K562 treated with DMSO at 1 percent for 4 hours (cell line): ENCODE measurements around the gene GUF1. TPM values are rescaled to one million over a fixed set of nuclear protein-coding genes. Genes with fewer than 3 reads are reported as not detected.

Experiments used
- total RNA-seq: library from RNA; unstranded; fragments of 300-600 nt; gene quantifications from 2 replicates; pipeline ENCODE4 v1.2.3, GENCODE V29; 2022; ENCODE audit not compliant: insufficient read depth

Gene GUF1, protein sequence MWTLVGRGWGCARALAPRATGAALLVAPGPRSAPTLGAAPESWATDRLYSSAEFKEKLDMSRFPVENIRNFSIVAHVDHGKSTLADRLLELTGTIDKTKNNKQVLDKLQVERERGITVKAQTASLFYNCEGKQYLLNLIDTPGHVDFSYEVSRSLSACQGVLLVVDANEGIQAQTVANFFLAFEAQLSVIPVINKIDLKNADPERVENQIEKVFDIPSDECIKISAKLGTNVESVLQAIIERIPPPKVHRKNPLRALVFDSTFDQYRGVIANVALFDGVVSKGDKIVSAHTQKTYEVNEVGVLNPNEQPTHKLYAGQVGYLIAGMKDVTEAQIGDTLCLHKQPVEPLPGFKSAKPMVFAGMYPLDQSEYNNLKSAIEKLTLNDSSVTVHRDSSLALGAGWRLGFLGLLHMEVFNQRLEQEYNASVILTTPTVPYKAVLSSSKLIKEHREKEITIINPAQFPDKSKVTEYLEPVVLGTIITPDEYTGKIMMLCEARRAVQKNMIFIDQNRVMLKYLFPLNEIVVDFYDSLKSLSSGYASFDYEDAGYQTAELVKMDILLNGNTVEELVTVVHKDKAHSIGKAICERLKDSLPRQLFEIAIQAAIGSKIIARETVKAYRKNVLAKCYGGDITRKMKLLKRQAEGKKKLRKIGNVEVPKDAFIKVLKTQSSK
- total RNA-seq = 5.5 and 11.0 TPM in 2 replicates

DNA sequence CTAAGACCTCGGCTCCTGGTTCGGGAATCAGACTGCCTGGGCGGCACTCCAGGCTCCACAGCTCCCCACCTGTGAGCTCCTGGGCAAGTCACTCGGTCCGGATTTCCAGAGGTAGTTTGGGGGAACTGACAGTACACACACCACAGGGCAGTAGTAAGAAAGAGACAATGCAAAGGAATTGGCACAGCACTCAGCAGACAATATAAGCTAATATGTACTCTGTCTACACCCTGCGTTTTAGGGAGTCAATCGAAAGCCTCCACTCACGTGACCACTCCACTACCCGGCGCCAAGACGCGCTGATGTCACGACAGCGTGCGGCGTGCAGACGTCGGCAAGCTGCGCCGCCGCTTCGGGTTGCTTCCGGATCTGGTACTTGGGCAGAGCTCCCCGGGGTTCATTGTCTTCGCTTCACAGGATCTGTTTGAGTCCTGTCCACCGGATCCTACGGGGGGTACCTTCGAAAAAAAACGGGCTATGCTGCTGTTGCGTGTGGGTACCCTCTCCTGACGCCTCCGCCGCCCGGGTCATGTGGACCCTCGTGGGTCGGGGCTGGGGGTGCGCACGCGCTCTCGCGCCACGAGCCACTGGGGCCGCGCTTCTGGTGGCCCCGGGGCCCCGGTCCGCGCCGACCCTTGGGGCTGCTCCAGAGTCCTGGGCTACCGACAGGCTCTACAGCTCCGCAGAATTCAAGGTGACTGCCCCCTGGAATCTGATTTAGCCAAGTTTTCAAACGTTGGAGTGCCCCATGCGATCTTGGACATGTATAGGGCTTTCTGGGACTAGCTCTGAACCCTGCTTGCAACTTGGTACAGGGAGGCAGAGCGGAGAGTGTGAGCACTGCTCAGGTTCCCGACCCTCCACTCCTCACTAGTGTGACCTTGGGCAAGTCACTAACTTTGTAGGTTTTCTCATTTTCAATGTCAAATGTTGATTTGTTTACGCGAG is at the start of gene GUF1:
Gene GUF1 (plus strand): TSS at position 327 of the 948 bp plus-strand sequence. CDS start 203 bp downstream, at position 530.

DNA sequence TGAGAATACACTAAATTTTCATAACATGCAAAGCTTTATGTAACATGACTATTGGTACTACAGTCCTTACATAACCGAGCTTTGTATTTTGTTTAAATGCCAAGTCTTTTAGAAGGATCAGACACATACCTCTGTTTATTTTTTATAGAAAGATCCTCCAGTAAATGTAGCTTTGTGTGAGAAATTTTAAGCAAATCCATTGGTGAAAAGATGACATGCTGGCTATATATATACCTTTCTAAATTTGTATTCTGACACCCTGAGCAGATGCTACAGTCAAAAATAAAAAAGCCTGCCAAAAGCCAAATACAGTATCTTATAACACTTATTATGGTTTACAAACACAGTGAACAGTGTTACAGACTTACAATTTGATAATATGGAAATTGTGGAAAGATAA is 26.8 kb upstream of the GUF1 start, which contains the start of gene YIPF7:
Gene YIPF7 (minus strand): TSS at position 201 of the 400 bp plus-strand sequence. CDS start 1,525 bp downstream, outside the sequence.

DNA sequence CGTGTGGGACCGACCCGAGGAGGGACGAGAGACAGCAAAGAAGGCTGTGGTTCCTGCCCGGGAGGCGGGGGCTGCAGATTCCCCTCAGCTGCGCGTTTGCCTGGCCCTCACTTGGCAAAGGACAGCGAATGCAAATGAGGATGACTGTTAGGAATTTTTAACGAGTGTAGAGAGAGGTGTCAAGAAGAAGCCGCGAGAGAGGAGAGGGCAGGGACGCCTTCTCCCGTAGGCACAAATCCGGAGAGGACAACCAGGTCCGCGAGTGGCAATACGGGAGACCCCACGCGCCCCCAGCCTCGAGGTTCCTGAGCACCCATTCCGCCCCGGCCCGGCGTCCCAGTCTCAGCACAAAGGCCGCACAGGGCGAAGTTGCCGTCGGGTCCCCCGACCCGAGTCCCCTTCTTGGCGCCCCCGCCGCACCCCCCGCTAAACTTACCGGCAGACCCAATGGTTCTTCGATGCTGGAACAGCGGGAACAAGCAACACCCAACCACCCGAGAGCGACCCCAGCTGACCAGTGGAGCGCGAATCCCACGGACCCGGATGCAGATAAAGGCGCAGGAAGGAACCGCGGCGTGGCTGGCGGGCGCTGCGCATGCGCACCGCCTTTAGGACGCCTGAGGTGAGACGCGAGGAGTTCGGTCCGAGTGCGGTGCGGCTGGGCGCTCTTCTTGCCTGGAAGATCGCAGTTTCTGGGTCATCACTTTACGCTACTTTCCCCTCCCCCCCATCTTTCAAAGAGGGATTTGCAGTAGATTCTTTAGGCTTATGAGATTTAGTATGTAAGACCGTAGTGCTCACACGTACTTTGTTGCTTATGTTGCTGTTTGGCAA is 48.0 kb downstream of the GUF1 start, which contains the start of gene GNPDA2:
Gene GNPDA2 (minus strand): TSS at position 519 of the 834 bp plus-strand sequence. CDS start 4,349 bp downstream, outside the sequence.

Other genes starting within 250 kb of the GUF1 start
- gene KCTD8, start 229.6 kb upstream of the GUF1 start, total RNA-seq = not detected in 2 replicates
- not detected in 2 replicates for gene YIPF7, start 26.8 kb upstream of the GUF1 start, total RNA-seq
- gene GNPDA2, start 48.1 kb downstream of the GUF1 start, total RNA-seq = 7.3 and 8.6 TPM in 2 replicates